Choroid plexus epithelial cell (primary cell): ENCODE data around the gene THG1L.

ENCODE experiments used
- DNase-seq: peaks from one replicate; pipeline ENCODE4 v3.0.0-alpha.2; 2010; ENCODE audit warnings: low read depth
- H3K4me3 ChIP-seq: 2 replicates; pipeline ENCODE4 v1.5.1; 2011; ENCODE audit warnings: low read depth, mild to moderate bottlenecking, control low read depth, low read length, moderate library complexity
- CTCF ChIP-seq: conservative IDR thresholded peaks from 2 replicates; pipeline ENCODE4 v1.5.1; 2011; ENCODE audit warnings: low read depth, mild to moderate bottlenecking, control low read depth, inconsistent platforms, low read length, moderate library complexity

Gene THG1L

GRCh38 chr5:157779221-157779620, 48.0 kb downstream of the THG1L start:
- no peak for TF ChIP-seq CTCF
- DNase-seq, result no peak
- H3K4me3 ChIP-seq, result no peak overlapping the region

GRCh38 chr5:157785801-157786200, 54.6 kb downstream of the THG1L start:
- TF ChIP-seq CTCF, result no peak
- no peak for DNase-seq
- no peak overlapping the region for H3K4me3 ChIP-seq
